Measurements from ENCODE around the gene HEBP1.

DNA sequence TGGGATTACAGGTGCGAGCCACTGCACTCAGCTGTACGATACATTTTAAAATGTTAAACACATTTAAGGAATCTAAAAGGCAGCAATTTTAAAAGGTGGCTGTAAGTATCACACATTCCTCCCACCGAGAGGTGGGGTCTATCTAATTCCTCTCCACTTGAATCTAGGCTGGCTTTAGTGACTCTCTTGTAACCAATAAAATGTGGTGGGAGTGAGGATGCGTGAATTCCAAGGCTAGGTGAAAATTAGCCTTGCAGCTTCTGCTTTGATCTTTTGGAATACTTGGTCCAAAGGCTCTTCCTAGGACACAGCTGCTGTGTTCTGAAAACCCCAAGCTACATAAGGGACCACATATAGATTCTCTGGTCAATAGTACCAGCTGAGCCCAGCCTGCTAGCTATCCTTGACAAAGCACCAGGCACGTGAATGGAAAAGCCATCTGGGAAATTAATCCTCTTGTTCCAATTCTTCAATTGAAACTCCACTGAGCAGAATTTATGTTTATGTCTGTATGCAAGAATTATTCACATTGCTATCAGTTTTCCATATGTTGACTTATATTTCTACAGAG, 39.3 kb downstream of the HEBP1 start:
- TF ChIP-seq, protein P1, sequence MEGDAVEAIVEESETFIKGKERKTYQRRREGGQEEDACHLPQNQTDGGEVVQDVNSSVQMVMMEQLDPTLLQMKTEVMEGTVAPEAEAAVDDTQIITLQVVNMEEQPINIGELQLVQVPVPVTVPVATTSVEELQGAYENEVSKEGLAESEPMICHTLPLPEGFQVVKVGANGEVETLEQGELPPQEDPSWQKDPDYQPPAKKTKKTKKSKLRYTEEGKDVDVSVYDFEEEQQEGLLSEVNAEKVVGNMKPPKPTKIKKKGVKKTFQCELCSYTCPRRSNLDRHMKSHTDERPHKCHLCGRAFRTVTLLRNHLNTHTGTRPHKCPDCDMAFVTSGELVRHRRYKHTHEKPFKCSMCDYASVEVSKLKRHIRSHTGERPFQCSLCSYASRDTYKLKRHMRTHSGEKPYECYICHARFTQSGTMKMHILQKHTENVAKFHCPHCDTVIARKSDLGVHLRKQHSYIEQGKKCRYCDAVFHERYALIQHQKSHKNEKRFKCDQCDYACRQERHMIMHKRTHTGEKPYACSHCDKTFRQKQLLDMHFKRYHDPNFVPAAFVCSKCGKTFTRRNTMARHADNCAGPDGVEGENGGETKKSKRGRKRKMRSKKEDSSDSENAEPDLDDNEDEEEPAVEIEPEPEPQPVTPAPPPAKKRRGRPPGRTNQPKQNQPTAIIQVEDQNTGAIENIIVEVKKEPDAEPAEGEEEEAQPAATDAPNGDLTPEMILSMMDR (IDR thresholded peaks at IDR 0.05): no peak
- TF ChIP-seq, protein P2, sequence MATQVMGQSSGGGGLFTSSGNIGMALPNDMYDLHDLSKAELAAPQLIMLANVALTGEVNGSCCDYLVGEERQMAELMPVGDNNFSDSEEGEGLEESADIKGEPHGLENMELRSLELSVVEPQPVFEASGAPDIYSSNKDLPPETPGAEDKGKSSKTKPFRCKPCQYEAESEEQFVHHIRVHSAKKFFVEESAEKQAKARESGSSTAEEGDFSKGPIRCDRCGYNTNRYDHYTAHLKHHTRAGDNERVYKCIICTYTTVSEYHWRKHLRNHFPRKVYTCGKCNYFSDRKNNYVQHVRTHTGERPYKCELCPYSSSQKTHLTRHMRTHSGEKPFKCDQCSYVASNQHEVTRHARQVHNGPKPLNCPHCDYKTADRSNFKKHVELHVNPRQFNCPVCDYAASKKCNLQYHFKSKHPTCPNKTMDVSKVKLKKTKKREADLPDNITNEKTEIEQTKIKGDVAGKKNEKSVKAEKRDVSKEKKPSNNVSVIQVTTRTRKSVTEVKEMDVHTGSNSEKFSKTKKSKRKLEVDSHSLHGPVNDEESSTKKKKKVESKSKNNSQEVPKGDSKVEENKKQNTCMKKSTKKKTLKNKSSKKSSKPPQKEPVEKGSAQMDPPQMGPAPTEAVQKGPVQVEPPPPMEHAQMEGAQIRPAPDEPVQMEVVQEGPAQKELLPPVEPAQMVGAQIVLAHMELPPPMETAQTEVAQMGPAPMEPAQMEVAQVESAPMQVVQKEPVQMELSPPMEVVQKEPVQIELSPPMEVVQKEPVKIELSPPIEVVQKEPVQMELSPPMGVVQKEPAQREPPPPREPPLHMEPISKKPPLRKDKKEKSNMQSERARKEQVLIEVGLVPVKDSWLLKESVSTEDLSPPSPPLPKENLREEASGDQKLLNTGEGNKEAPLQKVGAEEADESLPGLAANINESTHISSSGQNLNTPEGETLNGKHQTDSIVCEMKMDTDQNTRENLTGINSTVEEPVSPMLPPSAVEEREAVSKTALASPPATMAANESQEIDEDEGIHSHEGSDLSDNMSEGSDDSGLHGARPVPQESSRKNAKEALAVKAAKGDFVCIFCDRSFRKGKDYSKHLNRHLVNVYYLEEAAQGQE (IDR thresholded peaks at IDR 0.05; ENCODE audit: insufficient read depth in 1 of 2, low read depth in 2 of 2, low read length in 1 of 2): no peak
- TF ChIP-seq POLR2AphosphoS5 (IDR thresholded peaks at IDR 0.05; ENCODE audit: low read depth, low read length) (no peak), SIN3A (IDR thresholded peaks at IDR 0.05; ENCODE audit: borderline replicate concordance, insufficient read depth, low read depth, low read length) (no peak)
